SK-N-SH (cell line): ENCODE results near the gene PTPRB.

Experiments used
- CHD2 ChIP-seq: fragments of 150-350 bp; IDR thresholded peaks from 2 replicates; pipeline ENCODE4 v1.6.1; 2018; ENCODE audit warnings: low read length; ENCODE audit not compliant: partially characterized antibody
- EP300 ChIP-seq, 2 experiments: IDR thresholded peaks; 2 replicates each; pipeline versions ENCODE4 v1.4.0 to v1.6.1; 2012; ENCODE audit warnings: borderline replicate concordance in 1 of 2, low read depth in 1 of 2, low read length in 1 of 2
- EZH2phosphoT487 ChIP-seq: fragments of 200-600 bp; sonication (generic); IDR thresholded peaks from 2 replicates; pipeline ENCODE4 v1.6.1; 2017; ENCODE audit warnings: low read depth, mixed run types, mild to moderate bottlenecking, antibody characterized with exemption, moderate library complexity, borderline replicate concordance
- FOXJ3 ChIP-seq: sonication (generic); formaldehyde crosslinking; IDR thresholded peaks from 2 replicates; pipeline ENCODE4 v1.5.1; 2020; ENCODE audit warnings: mild to moderate bottlenecking, missing genetic modification reagents
- FOXM1 ChIP-seq: IDR thresholded peaks from 2 replicates; pipeline ENCODE4 v1.4.0; 2012; ENCODE audit warnings: low read depth, mild to moderate bottlenecking
- POLR2AphosphoS5 ChIP-seq: IDR thresholded peaks from 2 replicates; pipeline ENCODE4 v1.6.1; 2012; ENCODE audit warnings: low read depth, low read length
- RAD21 ChIP-seq: IDR thresholded peaks from 2 replicates; pipeline ENCODE4 v1.6.1; 2012; ENCODE audit warnings: mild to moderate bottlenecking, low read length
- RFX5 ChIP-seq: IDR thresholded peaks from 2 replicates; pipeline ENCODE4 v1.6.1; 2012; ENCODE audit warnings: mild to moderate bottlenecking, improper control_type of control experiment, low read length
- TAF1 ChIP-seq: IDR thresholded peaks from 2 replicates; pipeline ENCODE4 v1.6.1; 2012; ENCODE audit warnings: low read depth, mild to moderate bottlenecking, low read length, moderate library complexity, borderline replicate concordance
- TEAD4 ChIP-seq: IDR thresholded peaks from 2 replicates; pipeline ENCODE4 v1.4.0; 2012; ENCODE audit warnings: mild to moderate bottlenecking, borderline replicate concordance; ENCODE audit not compliant: insufficient read depth
- YY1 ChIP-seq: IDR thresholded peaks from 2 replicates; pipeline ENCODE4 v1.4.0; 2012; ENCODE audit warnings: low read depth, mild to moderate bottlenecking
- TF ChIP-seq, protein P1 (sequence below): fragments of 150-350 bp; IDR thresholded peaks from 2 replicates; pipeline ENCODE4 v1.6.1; 2017; ENCODE audit warnings: antibody characterized with exemption, low read length, low read depth, borderline replicate concordance
- TF ChIP-seq, protein P2 (sequence below): fragments of 200-600 bp; sonication (generic); IDR thresholded peaks from 2 replicates; pipeline ENCODE4 v1.6.1; 2017; ENCODE audit warnings: antibody characterized with exemption, mild to moderate bottlenecking, moderate library complexity

DNA sequence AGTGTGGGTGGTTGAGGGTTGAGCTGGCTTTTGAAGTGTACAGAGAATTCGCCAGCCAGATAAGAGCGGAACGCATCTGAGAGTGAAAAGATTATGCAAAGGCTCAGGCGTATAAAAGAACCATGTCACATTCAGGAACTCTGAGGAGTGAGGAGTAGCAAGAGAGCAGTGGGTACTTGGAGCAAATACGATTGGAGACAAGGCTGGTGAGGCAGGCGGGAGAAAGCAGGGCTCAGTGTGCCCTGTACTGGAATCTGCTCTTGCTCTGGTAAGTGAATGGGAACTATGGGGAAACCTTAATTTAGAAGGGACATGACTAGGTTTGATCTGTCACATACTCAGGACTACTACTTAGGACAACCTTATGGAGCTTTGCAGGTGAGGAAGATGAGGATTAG is 87.0 kb downstream of the PTPRB start:
- TF ChIP-seq EP300 (IDR thresholded peaks at IDR 0.05; ENCODE audit: borderline replicate concordance in 1 of 2, low read depth in 1 of 2, low read length in 1 of 2) (no peak), TEAD4 (no peak), RAD21 (no peak), POLR2AphosphoS5 (no peak), FOXM1 (no peak), RFX5 (no peak), TAF1 (no peak), FOXJ3 (CRISPR knock-in tag) (no peak), YY1 (no peak), EZH2phosphoT487 (no peak), CHD2 (no peak)
- TF ChIP-seq, protein P1, sequence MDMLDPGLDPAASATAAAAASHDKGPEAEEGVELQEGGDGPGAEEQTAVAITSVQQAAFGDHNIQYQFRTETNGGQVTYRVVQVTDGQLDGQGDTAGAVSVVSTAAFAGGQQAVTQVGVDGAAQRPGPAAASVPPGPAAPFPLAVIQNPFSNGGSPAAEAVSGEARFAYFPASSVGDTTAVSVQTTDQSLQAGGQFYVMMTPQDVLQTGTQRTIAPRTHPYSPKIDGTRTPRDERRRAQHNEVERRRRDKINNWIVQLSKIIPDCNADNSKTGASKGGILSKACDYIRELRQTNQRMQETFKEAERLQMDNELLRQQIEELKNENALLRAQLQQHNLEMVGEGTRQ: no peak
- TF ChIP-seq, protein P2, sequence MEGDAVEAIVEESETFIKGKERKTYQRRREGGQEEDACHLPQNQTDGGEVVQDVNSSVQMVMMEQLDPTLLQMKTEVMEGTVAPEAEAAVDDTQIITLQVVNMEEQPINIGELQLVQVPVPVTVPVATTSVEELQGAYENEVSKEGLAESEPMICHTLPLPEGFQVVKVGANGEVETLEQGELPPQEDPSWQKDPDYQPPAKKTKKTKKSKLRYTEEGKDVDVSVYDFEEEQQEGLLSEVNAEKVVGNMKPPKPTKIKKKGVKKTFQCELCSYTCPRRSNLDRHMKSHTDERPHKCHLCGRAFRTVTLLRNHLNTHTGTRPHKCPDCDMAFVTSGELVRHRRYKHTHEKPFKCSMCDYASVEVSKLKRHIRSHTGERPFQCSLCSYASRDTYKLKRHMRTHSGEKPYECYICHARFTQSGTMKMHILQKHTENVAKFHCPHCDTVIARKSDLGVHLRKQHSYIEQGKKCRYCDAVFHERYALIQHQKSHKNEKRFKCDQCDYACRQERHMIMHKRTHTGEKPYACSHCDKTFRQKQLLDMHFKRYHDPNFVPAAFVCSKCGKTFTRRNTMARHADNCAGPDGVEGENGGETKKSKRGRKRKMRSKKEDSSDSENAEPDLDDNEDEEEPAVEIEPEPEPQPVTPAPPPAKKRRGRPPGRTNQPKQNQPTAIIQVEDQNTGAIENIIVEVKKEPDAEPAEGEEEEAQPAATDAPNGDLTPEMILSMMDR: no peak
